B cell (primary cell): ENCODE data around the gene TEAD3.

Source experiments
- EZH2 ChIP-seq: IDR thresholded peaks from 2 replicates; pipeline ENCODE4 v1.6.1; 2012; ENCODE audit warnings: borderline replicate concordance, low read depth, mild to moderate bottlenecking, moderate library complexity, low read length; ENCODE audit not compliant: insufficient read depth, poor library complexity, severe bottlenecking
- TF ChIP-seq, protein P1 (sequence below): fragments of 200-600 bp; IDR thresholded peaks from one replicate; pipeline ENCODE4 v1.8.0; 2022; ENCODE audit warnings: antibody characterized with exemption, mild to moderate bottlenecking

DNA sequence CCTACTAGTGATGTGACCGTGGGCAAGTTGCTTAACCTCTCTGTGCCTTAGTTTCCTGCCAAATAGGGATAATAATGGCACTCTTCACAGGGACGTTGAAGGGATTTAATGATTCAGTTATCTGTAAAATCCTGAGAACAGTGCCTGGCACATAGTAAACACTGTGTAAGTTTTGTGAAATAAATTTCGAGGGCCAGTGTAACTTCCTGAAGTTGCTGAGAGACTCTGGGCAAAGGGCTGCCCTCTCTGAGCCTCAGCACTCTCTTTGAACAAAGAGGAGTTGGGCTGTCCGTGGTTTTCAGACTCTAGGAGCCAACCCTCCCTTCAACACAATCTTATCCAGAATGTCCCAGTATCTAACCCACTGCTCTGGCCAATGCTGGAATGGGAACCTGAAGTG lies 2.5 kb upstream of the TEAD3 start:
- TF ChIP-seq, protein P1, sequence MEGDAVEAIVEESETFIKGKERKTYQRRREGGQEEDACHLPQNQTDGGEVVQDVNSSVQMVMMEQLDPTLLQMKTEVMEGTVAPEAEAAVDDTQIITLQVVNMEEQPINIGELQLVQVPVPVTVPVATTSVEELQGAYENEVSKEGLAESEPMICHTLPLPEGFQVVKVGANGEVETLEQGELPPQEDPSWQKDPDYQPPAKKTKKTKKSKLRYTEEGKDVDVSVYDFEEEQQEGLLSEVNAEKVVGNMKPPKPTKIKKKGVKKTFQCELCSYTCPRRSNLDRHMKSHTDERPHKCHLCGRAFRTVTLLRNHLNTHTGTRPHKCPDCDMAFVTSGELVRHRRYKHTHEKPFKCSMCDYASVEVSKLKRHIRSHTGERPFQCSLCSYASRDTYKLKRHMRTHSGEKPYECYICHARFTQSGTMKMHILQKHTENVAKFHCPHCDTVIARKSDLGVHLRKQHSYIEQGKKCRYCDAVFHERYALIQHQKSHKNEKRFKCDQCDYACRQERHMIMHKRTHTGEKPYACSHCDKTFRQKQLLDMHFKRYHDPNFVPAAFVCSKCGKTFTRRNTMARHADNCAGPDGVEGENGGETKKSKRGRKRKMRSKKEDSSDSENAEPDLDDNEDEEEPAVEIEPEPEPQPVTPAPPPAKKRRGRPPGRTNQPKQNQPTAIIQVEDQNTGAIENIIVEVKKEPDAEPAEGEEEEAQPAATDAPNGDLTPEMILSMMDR, result no peak
- TF ChIP-seq EZH2, result no peak
